LNCAP (cell line): ENCODE data around the gene SYNM.

Experiments used
- CTCF ChIP-seq: fragments of 450-650 bp; IDR thresholded peaks from 2 replicates; pipeline ENCODE4 v1.5.1; 2017; ENCODE audit warnings: mild to moderate bottlenecking

The SYNM gene

GRCh38 chr15:99130765-99131440, 26.0 kb downstream of the SYNM start:
- no peak for TF ChIP-seq CTCF

GRCh38 chr15:99131441-99132023, 26.7 kb downstream of the SYNM start:
- no peak for TF ChIP-seq CTCF

GRCh38 chr15:99132122-99132521, 27.2 kb downstream of the SYNM start:
- no peak for TF ChIP-seq CTCF

DNA sequence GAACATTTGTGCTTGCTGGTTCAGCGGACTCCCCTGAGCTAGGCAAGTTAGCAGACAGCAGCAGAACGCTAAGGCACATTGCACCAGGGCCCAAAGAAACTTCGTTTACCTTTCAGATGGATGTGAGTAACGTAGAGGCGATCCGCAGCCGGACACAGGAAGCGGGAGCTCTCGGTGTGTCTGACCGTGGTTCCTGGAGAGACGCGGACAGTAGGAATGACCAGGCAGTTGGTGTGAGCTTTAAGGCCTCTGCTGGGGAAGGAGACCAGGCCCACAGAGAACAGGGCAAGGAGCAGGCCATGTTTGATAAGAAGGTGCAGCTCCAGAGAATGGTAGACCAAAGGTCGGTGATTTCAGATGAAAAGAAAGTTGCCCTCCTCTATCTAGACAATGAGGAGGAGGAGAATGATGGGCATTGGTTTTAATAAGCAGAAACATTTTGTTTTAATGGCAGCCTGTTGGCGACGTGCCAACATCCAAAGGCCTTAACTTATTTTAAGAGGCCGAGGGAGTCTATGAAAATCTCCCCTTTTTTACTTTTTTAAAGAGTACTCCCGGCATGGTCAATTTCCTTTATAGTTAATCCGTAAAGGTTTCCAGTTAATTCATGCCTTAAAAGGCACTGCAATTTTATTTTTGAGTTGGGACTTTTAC, 27.9 kb downstream of the SYNM start:
- TF ChIP-seq CTCF: no peak

- TF ChIP-seq CTCF: no peak
Measured at GRCh38 chr15:99134317-99134821, 29.5 kb downstream of the SYNM start.

DNA sequence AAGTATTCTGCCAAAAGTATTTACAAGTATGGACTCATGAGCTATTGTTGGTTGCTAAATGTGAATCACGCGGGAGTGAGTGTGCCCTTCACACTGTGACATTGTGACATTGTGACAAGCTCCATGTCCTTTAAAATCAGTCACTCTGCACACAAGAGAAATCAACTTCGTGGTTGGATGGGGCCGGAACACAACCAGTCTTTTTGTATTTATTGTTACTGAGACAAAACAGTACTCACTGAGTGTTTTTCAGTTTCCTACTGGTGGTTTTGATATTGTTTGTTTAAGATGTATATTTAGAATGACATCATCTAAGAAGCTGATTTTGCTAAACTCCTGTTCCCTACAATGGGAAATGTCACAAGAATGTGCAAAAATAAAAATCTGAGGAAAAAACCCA, 30.3 kb downstream of the SYNM start:
- TF ChIP-seq CTCF: no peak

DNA sequence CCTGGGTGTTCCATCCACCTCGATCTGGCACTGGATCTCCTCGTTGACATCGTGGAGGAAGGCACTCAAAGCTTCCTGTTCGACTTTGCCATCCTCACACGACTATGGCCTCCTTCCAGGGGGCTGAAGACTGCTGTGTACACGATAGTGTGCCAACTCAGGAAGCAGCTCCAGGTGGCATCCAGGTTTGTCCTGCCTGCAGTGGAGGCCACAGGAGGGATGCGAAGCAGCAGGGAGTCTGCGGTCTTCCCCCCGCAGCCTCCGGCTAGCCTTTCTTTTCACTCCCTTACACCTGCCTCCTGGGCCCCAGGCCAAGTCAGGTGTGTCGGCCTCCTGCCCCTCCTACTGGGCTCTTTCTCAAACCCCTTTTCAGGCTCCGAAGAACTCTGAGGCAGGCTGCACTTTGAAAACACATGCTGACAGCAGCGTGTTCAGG, 32.2 kb downstream of the SYNM start:
- no peak for TF ChIP-seq CTCF
